Neural progenitor cell (in vitro differentiated cells): ENCODE data around the gene DPYSL5. TPM values are rescaled to one million over a fixed set of nuclear protein-coding genes. Genes with fewer than 3 reads are reported as not detected.
A peak's percentile ranks its signal among the peaks of the same experiment; 100 is the strongest.

Source experiments
- DNase-seq: peaks from one replicate; pipeline ENCODE4 v3.0.0-alpha.2; 2016; ENCODE audit warnings: low spot score
- H2AFZ ChIP-seq: fragments of 200-600 bp; sonication (generic); replicated peaks from 2 replicates; pipeline ENCODE4 v1.6.1; 2016; ENCODE audit warnings: antibody characterized with exemption
- H3F3A ChIP-seq: fragments of 200-600 bp; sonication (generic); 2 replicates; pipeline ENCODE4 v1.6.1; 2016; ENCODE audit warnings: antibody characterized with exemption, low read depth
- H3K27ac ChIP-seq: fragments of 200-600 bp; sonication (generic); 2 replicates; pipeline ENCODE4 v1.5.1; 2016; ENCODE audit warnings: mild to moderate bottlenecking
- H3K27me3 ChIP-seq: fragments of 200-600 bp; sonication (generic); 2 replicates; pipeline ENCODE4 v1.6.1; 2016; ENCODE audit warnings: mild to moderate bottlenecking, moderate library complexity
- H3K36me3 ChIP-seq: fragments of 200-600 bp; sonication (generic); 2 replicates; pipeline ENCODE4 v1.5.1; 2016
- H3K4me1 ChIP-seq: fragments of 200-600 bp; sonication (generic); 2 replicates; pipeline ENCODE4 v1.6.1; 2016; ENCODE audit warnings: mixed run types
- H3K4me2 ChIP-seq: fragments of 200-600 bp; sonication (generic); 2 replicates; pipeline ENCODE4 v1.6.1; 2016
- H3K4me3 ChIP-seq: fragments of 200-600 bp; sonication (generic); 2 replicates; pipeline ENCODE4 v1.5.1; 2016
- H3K79me2 ChIP-seq: fragments of 200-600 bp; sonication (generic); 2 replicates; pipeline ENCODE4 v1.6.1; 2016; ENCODE audit warnings: low read depth
- H3K9ac ChIP-seq: fragments of 200-600 bp; sonication (generic); 2 replicates; pipeline ENCODE4 v1.6.1; 2016
- H3K9me3 ChIP-seq: fragments of 200-600 bp; sonication (generic); 2 replicates; pipeline ENCODE4 v1.5.1; 2016; ENCODE audit warnings: low read depth
- H4K20me1 ChIP-seq: fragments of 200-600 bp; sonication (generic); 2 replicates; pipeline ENCODE4 v1.6.1; 2016; ENCODE audit warnings: low read depth
- H3K27ac Mint-ChIP-seq: 3 replicates; pipeline ENCODE4 v1.8.0; 2021; ENCODE audit warnings: mixed read lengths
- H3K27me3 Mint-ChIP-seq: 2 replicates; pipeline ENCODE4 v1.8.0; 2022; ENCODE audit warnings: low read depth, mild to moderate bottlenecking, inconsistent platforms, moderate library complexity, mixed read lengths; ENCODE audit not compliant: insufficient read depth
- H3K36me3 Mint-ChIP-seq: 3 replicates; pipeline ENCODE4 v1.8.0; 2021; ENCODE audit warnings: mixed read lengths
- H3K4me1 Mint-ChIP-seq: 3 replicates; pipeline ENCODE4 v1.8.0; 2021; ENCODE audit warnings: mixed read lengths
- H3K4me3 Mint-ChIP-seq: 3 replicates; pipeline ENCODE4 v1.8.0; 2021; ENCODE audit warnings: mild to moderate bottlenecking, moderate library complexity, mixed read lengths
- H3K9me3 Mint-ChIP-seq: 3 replicates; pipeline ENCODE4 v1.8.0; 2020; ENCODE audit warnings: mixed read lengths
- CTCF ChIP-seq: fragments of 200-600 bp; sonication (generic); IDR thresholded peaks from 2 replicates; pipeline ENCODE4 v1.5.1; 2017; ENCODE audit warnings: antibody characterized with exemption, mild to moderate bottlenecking
- EZH2 ChIP-seq: fragments of 200-600 bp; sonication (generic); IDR thresholded peaks from 2 replicates; pipeline ENCODE4 v1.6.1; 2017; ENCODE audit warnings: antibody characterized with exemption, mild to moderate bottlenecking, moderate library complexity
- EZH2phosphoT487 ChIP-seq: fragments of 200-600 bp; sonication (generic); IDR thresholded peaks from 2 replicates; pipeline ENCODE4 v1.6.1; 2017; ENCODE audit warnings: antibody characterized with exemption
- total RNA-seq: library from RNA; depleted of rRNA; stranded (reverse); fragments of >200 nt; gene quantifications from 2 replicates; pipeline ENCODE4 v1.2.3, GENCODE V29; 2015; ENCODE audit warnings: low replicate concordance

Gene DPYSL5
- total RNA-seq, 1 donor from 2014 or later, result 46.3 TPM

- Histone ChIP-seq H3K9me3 (no peaks in the 10 kb centered on the region), H3K4me3 (no peak overlapping the region), H3K79me2 (no peaks in the 10 kb centered on the region), H3F3A (no peaks in the 10 kb centered on the region), H2AFZ (no peak overlapping the region), H3K9ac (no peak overlapping the region), H3K4me2 (no peak overlapping the region), H3K27ac (no peak overlapping the region), H3K36me3 (no peaks in the 10 kb centered on the region), H3K27me3 (no peaks in the 10 kb centered on the region), H3K4me1 (peaks cover 4% of the 10 kb centered on the region), H4K20me1 (peaks cover 7% of the 10 kb centered on the region)
- H3K27me3 Mint-ChIP-seq, result no peaks in the 10 kb centered on the region
- H3K36me3 Mint-ChIP-seq, result peaks cover 5% of the 10 kb centered on the region
- H3K9me3 Mint-ChIP-seq, result no peaks in the 10 kb centered on the region
- no peak for TF ChIP-seq EZH2
- peaks cover 13% of the 10 kb centered on the region for H3K4me1 Mint-ChIP-seq
- no peak overlapping the region for H3K4me3 Mint-ChIP-seq
- no peak for DNase-seq
- H3K27ac Mint-ChIP-seq, result no peak overlapping the region
Observed at GRCh38 chr2:26988058-26988860, 140.3 kb downstream of the DPYSL5 start.

- no peak for TF ChIP-seq CTCF
- no peak for TF ChIP-seq EZH2phosphoT487
- no peak for TF ChIP-seq EZH2
- Histone ChIP-seq H3K79me2 (no peaks in the 10 kb centered on the region), H3K9me3 (no peaks in the 10 kb centered on the region), H3K9ac (no peak overlapping the region), H3K36me3 (no peaks in the 10 kb centered on the region), H3K27ac (no peak overlapping the region), H3K4me1 (no peaks in the 10 kb centered on the region), H3F3A (no peaks in the 10 kb centered on the region), H4K20me1 (peaks cover 14% of the 10 kb centered on the region), H3K4me3 (no peak overlapping the region), H3K4me2 (no peak overlapping the region), H3K27me3 (no peaks in the 10 kb centered on the region), H2AFZ (no peak overlapping the region)
- Mint-ChIP-seq H3K4me3 (no peak overlapping the region), H3K4me1 (peaks cover 13% of the 10 kb centered on the region), H3K27ac (no peak overlapping the region), H3K27me3 (no peaks in the 10 kb centered on the region), H3K36me3 (peaks cover 5% of the 10 kb centered on the region), H3K9me3 (no peaks in the 10 kb centered on the region)
- no peak for DNase-seq
Observed at GRCh38 chr2:26989156-26989555, 141.2 kb downstream of the DPYSL5 start.

GRCh38 chr2:26991717-26992116, 143.8 kb downstream of the DPYSL5 start:
- peaks cover 13% of the 10 kb centered on the region for H3K4me1 Mint-ChIP-seq
- no peaks in the 10 kb centered on the region for H3K27me3 ChIP-seq
- peaks cover under 1% of the 10 kb centered on the region for H3K27me3 Mint-ChIP-seq
- H3K4me2 ChIP-seq, result no peak overlapping the region
- no peak overlapping the region for H3K27ac Mint-ChIP-seq
- no peaks in the 10 kb centered on the region for H3K79me2 ChIP-seq
- TF ChIP-seq CTCF (no peak), EZH2phosphoT487 (no peak), EZH2 (no peak)
- H3K36me3 Mint-ChIP-seq, result peaks cover 3% of the 10 kb centered on the region
- no peak overlapping the region for H3K4me3 ChIP-seq
- H3K4me3 Mint-ChIP-seq, result no peak overlapping the region
- no peak overlapping the region for H3K9ac ChIP-seq
- no peak overlapping the region for H2AFZ ChIP-seq
- H3K27ac ChIP-seq, result no peak overlapping the region
- DNase-seq, result no peak
- no peaks in the 10 kb centered on the region for H3K9me3 Mint-ChIP-seq
- H3K4me1 ChIP-seq, result no peaks in the 10 kb centered on the region
- peaks cover 19% of the 10 kb centered on the region for H4K20me1 ChIP-seq
- no peaks in the 10 kb centered on the region for H3F3A ChIP-seq
- H3K9me3 ChIP-seq, result no peaks in the 10 kb centered on the region
- no peaks in the 10 kb centered on the region for H3K36me3 ChIP-seq

GRCh38 chr2:26993768-26994167, 145.8 kb downstream of the DPYSL5 start:
- peak; percentile 40 for DNase-seq
- H3K27ac Mint-ChIP-seq, result no peak overlapping the region

More at GRCh38 chr2:26993768-26994167, 145.8 kb downstream of the DPYSL5 start:
- Histone ChIP-seq H3K36me3 (no peaks in the 10 kb centered on the region), H3K4me3 (no peak overlapping the region), H3K4me1 (peaks cover 12% of the 10 kb centered on the region), H3F3A (no peaks in the 10 kb centered on the region), H4K20me1 (peaks cover 38% of the 10 kb centered on the region), H3K4me2 (no peak overlapping the region), H3K9ac (no peak overlapping the region), H3K9me3 (no peaks in the 10 kb centered on the region), H3K27me3 (no peaks in the 10 kb centered on the region), H2AFZ (no peak overlapping the region), H3K27ac (no peak overlapping the region), H3K79me2 (no peaks in the 10 kb centered on the region)
- TF ChIP-seq EZH2 (no peak), EZH2phosphoT487 (no peak), CTCF (no peak)
- Mint-ChIP-seq H3K4me3 (no peak overlapping the region), H3K4me1 (peaks cover 18% of the 10 kb centered on the region), H3K9me3 (no peaks in the 10 kb centered on the region), H3K36me3 (peaks cover 2% of the 10 kb centered on the region), H3K27me3 (peaks cover 2% of the 10 kb centered on the region)
